Measurements from ENCODE around the gene CCS. TPM values are rescaled to one million over a fixed set of nuclear protein-coding genes. Genes with fewer than 3 reads are reported as not detected.

The CCS gene
- total RNA-seq, 2 donors from 2014 or later = 31.2 to 41.4 TPM

- TF ChIP-seq CTCF (IDR thresholded peaks at IDR 0.05) = no peak
- no peaks in the 10 kb centered on the region for H3K4me1 ChIP-seq
- no peak overlapping the region for H3K9ac ChIP-seq (ENCODE audit: low read depth in 2 of 2, low read length in 2 of 2)
- peaks cover 6% of the 10 kb centered on the region for H3K36me3 ChIP-seq
- no peak overlapping the region for H3K27ac ChIP-seq
- no peaks in the 10 kb centered on the region for H3K9me3 ChIP-seq
- H3K4me3 ChIP-seq = no peak overlapping the region
- H3K27me3 ChIP-seq = no peaks in the 10 kb centered on the region
- no peak for DNase-seq
- intact Hi-C loops (cut with DNase I) = no loop called here
Observed at GRCh38 chr11:66651016-66651415, 58.0 kb downstream of the CCS start.

DNA sequence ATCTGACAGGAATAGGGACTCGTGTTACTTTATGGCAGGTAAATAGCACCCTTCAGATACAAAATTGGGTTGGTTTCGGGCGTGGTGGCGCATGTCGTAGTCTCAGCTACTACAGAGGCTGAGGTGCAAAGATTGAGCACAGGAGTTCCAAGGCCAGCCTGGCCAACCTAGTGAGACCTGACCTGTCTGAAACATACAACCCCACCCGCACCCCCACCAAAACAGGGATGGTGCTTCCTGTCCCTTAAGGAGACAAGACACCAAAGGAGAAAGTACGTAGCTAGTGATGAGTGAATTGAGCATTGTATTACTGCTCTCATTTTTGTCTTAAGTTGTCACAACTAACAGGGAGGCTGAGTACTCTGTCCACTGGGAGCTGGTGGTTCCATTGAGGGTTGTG, 59.7 kb downstream of the CCS start:
- Histone ChIP-seq H3K27ac (no peak overlapping the region), H3K36me3 (no peaks in the 10 kb centered on the region), H3K4me1 (no peaks in the 10 kb centered on the region), H3K9me3 (no peaks in the 10 kb centered on the region), H3K27me3 (no peaks in the 10 kb centered on the region), H3K4me3 (no peak overlapping the region), H3K9ac (ENCODE audit: low read depth in 2 of 2, low read length in 2 of 2) (no peak overlapping the region)
- no peak for DNase-seq
- no peak for TF ChIP-seq CTCF (IDR thresholded peaks at IDR 0.05)
- intact Hi-C loops (cut with DNase I) = no loop called here

- H3K4me3 ChIP-seq = no peak overlapping the region
- intact Hi-C loops (cut with DNase I) = no loop called here
- no peaks in the 10 kb centered on the region for H3K4me1 ChIP-seq
- H3K27me3 ChIP-seq = no peaks in the 10 kb centered on the region
- no peak overlapping the region for H3K27ac ChIP-seq
- no peak for TF ChIP-seq CTCF (IDR thresholded peaks at IDR 0.05)
- H3K36me3 ChIP-seq = no peaks in the 10 kb centered on the region
- no peak overlapping the region for H3K9ac ChIP-seq (ENCODE audit: low read depth in 2 of 2, low read length in 2 of 2)
- no peak for DNase-seq
- no peaks in the 10 kb centered on the region for H3K9me3 ChIP-seq
Observed at GRCh38 chr11:66653123-66653522, 60.1 kb downstream of the CCS start.

Other genes starting within 250 kb of the CCS start
- 10 to 100 TPM; 31.1 to 64.6 TPM for gene BRMS1, start 248.1 kb upstream of the CCS start, total RNA-seq
- gene B4GAT1, start 245.6 kb upstream of the CCS start, total RNA-seq = 10 to 100 TPM; 14.2 to 20.2 TPM
- gene SLC29A2, start 221.4 kb upstream of the CCS start, total RNA-seq = 10 to 100 TPM; 20.2 to 28.3 TPM
- under 1 TPM; 0.17 to 0.37 TPM for gene NPAS4, start 172.2 kb upstream of the CCS start, total RNA-seq
- gene MRPL11, start 154.3 kb upstream of the CCS start, total RNA-seq = 100 to 1,000 TPM in 1 of 2 donors, 10 to 100 TPM in 1; 55.6 to 122 TPM
- 1 to 10 TPM; 3.8 to 3.9 TPM for gene PELI3, start 126.3 kb upstream of the CCS start, total RNA-seq
- 100 to 1,000 TPM in 1 of 2 donors, 10 to 100 TPM in 1; 70.3 to 124 TPM for gene DPP3, start 112.8 kb upstream of the CCS start, total RNA-seq
- gene BBS1, start 82.5 kb upstream of the CCS start, total RNA-seq = 10 to 100 TPM; 16.8 to 25.8 TPM
- 10 to 100 TPM in 1 of 2 donors, 1 to 10 TPM in 1; 7.7 to 10.7 TPM for gene ZDHHC24, start 47.1 kb upstream of the CCS start, total RNA-seq
- under 1 TPM in 1 of 2 donors, not detected in 1; 0.11 TPM for gene ACTN3, start 46.3 kb upstream of the CCS start, total RNA-seq
- gene CTSF, start 24.6 kb upstream of the CCS start, total RNA-seq = 10 to 100 TPM in 1 of 2 donors, 1 to 10 TPM in 1; 3.1 to 17.3 TPM
- gene CCDC87, start 122 bp upstream of the CCS start, total RNA-seq = under 1 TPM; 0.53 to 0.62 TPM
- gene RBM14, start 23.4 kb downstream of the CCS start, total RNA-seq = 100 to 1,000 TPM in 1 of 2 donors, 10 to 100 TPM in 1; 36.4 to 110 TPM
- gene RBM4, start 45.5 kb downstream of the CCS start, total RNA-seq = 10 to 100 TPM; 95.4 to 99.0 TPM
- 10 to 100 TPM; 14.1 to 16.5 TPM for gene RBM4B, start 84.7 kb downstream of the CCS start, total RNA-seq
- gene SPTBN2, start 136.0 kb downstream of the CCS start, total RNA-seq = 1 to 10 TPM; 3.7 to 7.1 TPM